ENCODE data around the gene EBLN1.

EBLN1 gene
- long read RNA-seq: 0 reads

DNA sequence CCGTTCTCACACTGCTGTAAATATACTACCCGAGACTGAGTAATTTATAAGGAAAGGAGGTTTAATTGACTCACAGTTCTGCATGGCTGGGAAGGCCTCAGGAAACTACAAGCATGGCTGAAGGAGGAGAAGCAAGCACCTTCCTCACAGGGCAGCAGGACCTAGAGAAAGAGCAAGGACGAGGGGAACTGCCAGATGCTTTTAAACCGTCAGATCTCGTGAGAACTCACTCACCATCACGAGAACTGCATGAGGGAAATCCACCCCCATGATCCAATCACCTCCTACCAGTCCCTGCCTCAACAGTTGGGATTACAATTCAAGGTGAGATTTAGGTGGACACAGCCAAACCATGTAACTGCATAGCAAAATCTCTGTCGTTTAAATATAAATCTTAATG lies at the start of gene EBLN1:
Gene EBLN1, minus strand, starts transcription at position 174 of the 400 bp plus-strand sequence. CDS start 8,032 bp downstream, outside the sequence.
- Histone ChIP-seq H3K27ac (replicated peaks) (no peak within 1 kb of the TSS), H3K27me3 (ENCODE audit: insufficient read depth, poor library complexity, severe bottlenecking) (no peaks in the 10 kb centered on the region), H3K4me3 (replicated peaks; ENCODE audit: insufficient read depth, low read length) (no peak within 1 kb of the TSS)
- no peak for DNase-seq (ENCODE audit: low read depth in 1 of 2, low spot score in 1 of 2)
- no peak for TF ChIP-seq GABPA (IDR thresholded peaks at IDR 0.05; ENCODE audit: low read depth)

DNA sequence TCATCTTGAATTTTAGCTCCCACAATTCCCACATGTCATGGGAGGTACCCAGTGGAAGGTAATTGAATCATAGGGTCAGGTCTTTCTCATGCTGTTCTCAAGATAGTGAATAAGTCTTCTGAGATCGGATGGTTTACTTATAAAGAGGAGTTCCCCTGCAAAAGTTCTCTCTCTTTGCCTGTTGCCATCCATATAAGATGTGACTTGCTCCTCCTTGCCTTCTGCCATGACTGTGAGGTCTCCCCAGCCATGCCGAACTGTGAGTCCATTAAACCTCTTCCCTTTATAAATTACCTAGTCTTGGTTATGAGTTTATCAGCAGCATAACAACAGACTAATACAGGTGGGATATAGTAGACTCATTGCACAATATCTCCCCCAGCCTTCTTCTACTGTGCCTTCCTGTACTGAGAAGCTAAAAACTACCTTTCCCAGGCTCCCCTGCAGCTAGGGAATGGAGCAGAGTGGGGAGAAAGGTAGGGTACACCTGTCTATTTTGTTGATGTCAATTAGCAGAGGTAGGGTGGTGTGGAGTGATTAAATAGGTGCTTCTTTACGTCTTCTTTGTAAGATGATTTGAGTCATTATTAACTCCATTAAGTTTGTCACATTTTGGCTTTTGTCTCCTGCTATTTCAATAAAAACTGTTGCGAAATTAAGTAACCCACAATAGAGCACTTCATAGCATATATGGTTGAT lies 48.2 kb upstream of the EBLN1 start:
- TF ChIP-seq, protein P1, sequence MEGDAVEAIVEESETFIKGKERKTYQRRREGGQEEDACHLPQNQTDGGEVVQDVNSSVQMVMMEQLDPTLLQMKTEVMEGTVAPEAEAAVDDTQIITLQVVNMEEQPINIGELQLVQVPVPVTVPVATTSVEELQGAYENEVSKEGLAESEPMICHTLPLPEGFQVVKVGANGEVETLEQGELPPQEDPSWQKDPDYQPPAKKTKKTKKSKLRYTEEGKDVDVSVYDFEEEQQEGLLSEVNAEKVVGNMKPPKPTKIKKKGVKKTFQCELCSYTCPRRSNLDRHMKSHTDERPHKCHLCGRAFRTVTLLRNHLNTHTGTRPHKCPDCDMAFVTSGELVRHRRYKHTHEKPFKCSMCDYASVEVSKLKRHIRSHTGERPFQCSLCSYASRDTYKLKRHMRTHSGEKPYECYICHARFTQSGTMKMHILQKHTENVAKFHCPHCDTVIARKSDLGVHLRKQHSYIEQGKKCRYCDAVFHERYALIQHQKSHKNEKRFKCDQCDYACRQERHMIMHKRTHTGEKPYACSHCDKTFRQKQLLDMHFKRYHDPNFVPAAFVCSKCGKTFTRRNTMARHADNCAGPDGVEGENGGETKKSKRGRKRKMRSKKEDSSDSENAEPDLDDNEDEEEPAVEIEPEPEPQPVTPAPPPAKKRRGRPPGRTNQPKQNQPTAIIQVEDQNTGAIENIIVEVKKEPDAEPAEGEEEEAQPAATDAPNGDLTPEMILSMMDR (IDR thresholded peaks at IDR 0.05; ENCODE audit: insufficient read depth, low read length): no peak
- TF ChIP-seq POLR2AphosphoS5 (IDR thresholded peaks at IDR 0.05; ENCODE audit: low read depth): no peak
- TF ChIP-seq SPI1 (IDR thresholded peaks at IDR 0.05; ENCODE audit: borderline replicate concordance, low read depth): no peak
- TF ChIP-seq, protein P2, sequence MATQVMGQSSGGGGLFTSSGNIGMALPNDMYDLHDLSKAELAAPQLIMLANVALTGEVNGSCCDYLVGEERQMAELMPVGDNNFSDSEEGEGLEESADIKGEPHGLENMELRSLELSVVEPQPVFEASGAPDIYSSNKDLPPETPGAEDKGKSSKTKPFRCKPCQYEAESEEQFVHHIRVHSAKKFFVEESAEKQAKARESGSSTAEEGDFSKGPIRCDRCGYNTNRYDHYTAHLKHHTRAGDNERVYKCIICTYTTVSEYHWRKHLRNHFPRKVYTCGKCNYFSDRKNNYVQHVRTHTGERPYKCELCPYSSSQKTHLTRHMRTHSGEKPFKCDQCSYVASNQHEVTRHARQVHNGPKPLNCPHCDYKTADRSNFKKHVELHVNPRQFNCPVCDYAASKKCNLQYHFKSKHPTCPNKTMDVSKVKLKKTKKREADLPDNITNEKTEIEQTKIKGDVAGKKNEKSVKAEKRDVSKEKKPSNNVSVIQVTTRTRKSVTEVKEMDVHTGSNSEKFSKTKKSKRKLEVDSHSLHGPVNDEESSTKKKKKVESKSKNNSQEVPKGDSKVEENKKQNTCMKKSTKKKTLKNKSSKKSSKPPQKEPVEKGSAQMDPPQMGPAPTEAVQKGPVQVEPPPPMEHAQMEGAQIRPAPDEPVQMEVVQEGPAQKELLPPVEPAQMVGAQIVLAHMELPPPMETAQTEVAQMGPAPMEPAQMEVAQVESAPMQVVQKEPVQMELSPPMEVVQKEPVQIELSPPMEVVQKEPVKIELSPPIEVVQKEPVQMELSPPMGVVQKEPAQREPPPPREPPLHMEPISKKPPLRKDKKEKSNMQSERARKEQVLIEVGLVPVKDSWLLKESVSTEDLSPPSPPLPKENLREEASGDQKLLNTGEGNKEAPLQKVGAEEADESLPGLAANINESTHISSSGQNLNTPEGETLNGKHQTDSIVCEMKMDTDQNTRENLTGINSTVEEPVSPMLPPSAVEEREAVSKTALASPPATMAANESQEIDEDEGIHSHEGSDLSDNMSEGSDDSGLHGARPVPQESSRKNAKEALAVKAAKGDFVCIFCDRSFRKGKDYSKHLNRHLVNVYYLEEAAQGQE (IDR thresholded peaks at IDR 0.05; ENCODE audit: insufficient replicate concordance, low read depth): no peak
- TF ChIP-seq GABPA (IDR thresholded peaks at IDR 0.05; ENCODE audit: low read depth): no peak
- Histone ChIP-seq H3K27me3 (ENCODE audit: insufficient read depth, poor library complexity, severe bottlenecking) (no peaks in the 10 kb centered on the region), H3K27ac (replicated peaks) (no peak overlapping the region), H3K4me3 (replicated peaks; ENCODE audit: insufficient read depth, low read length) (no peak overlapping the region)
- no peak for DNase-seq (ENCODE audit: low read depth in 1 of 2, low spot score in 1 of 2)

DNA sequence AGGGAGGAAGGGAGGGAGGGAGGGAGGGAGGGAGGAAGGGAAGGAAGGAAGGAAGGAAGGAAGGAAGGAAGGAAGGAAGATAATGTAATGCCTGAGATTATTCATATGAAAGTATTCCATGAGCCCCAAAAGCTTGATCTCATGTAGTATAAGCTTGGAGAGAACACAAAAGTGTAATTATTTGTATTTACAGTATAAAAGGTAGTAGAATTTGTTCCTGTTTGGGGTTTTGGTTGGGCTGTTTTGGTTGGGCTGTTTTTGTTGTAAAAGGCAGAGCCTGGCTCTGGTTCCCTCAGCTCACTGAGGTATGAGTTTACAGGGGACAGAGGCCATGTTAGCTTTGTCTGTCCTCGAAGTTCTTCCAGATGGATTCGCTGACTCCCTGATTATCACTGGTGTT lies 45.3 kb upstream of the EBLN1 start:
- H3K4me3 ChIP-seq (replicated peaks; ENCODE audit: insufficient read depth, low read length): no peak overlapping the region
- no peak overlapping the region for H3K27ac ChIP-seq (replicated peaks)
- no peaks in the 10 kb centered on the region for H3K27me3 ChIP-seq (ENCODE audit: insufficient read depth, poor library complexity, severe bottlenecking)
- TF ChIP-seq GABPA (IDR thresholded peaks at IDR 0.05; ENCODE audit: low read depth): no peak
- TF ChIP-seq, protein P2 (IDR thresholded peaks at IDR 0.05; ENCODE audit: insufficient replicate concordance, low read depth): no peak
- no peak for TF ChIP-seq POLR2AphosphoS5 (IDR thresholded peaks at IDR 0.05; ENCODE audit: low read depth)
- no peak for DNase-seq (ENCODE audit: low read depth in 1 of 2, low spot score in 1 of 2)

DNA sequence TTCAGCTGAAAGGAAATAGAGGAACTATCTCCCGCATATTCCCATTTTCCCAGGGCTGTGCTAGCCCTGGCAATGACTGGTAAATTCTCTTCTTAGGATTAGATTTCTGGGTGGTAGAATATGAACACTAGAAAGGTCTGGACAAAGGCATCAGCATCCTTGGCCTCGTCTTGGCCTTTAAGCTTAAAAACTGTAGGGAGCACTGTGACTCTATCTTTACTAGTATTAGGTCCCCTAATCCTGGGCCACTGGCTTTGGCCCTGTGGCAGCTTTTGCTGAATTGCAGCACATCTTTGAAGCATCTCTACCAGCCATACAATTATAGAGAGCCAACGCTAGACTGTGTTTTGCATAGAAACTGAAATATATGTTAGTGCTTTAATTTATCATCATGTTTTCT lies 41.5 kb upstream of the EBLN1 start:
- DNase-seq (ENCODE audit: low read depth in 1 of 2, low spot score in 1 of 2): no peak
- no peaks in the 10 kb centered on the region for H3K27me3 ChIP-seq (ENCODE audit: insufficient read depth, poor library complexity, severe bottlenecking)
- H3K27ac ChIP-seq (replicated peaks): no peak overlapping the region
- TF ChIP-seq POLR2AphosphoS5 (IDR thresholded peaks at IDR 0.05; ENCODE audit: low read depth) (no peak), GABPA (IDR thresholded peaks at IDR 0.05; ENCODE audit: low read depth) (no peak)
- no peak overlapping the region for H3K4me3 ChIP-seq (replicated peaks; ENCODE audit: insufficient read depth, low read length)

DNA sequence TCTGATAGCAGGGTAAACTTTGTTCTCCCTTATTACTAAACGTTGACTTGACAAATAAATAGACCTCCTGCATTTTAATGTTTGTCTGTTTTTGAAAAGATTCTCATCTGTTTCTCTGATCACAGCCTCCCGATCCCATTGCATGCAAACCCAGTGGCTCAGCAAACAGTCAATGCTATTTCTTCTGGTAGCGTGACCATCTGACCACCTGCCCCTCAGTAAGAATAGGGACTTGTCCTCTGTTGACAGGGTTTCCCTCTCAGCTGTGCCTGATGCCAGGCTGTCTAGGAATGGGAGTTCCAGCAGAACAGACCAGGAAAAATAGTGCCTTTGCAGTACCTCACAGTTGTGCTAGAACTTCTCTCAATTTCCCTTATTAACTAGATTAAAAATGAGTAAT lies 40.7 kb upstream of the EBLN1 start:
- Histone ChIP-seq H3K27me3 (ENCODE audit: insufficient read depth, poor library complexity, severe bottlenecking) (no peaks in the 10 kb centered on the region), H3K27ac (replicated peaks) (no peak overlapping the region), H3K4me3 (replicated peaks; ENCODE audit: insufficient read depth, low read length) (no peak overlapping the region)
- no peak for DNase-seq (ENCODE audit: low read depth in 1 of 2, low spot score in 1 of 2)
- no peak for TF ChIP-seq SPI1 (IDR thresholded peaks at IDR 0.05; ENCODE audit: borderline replicate concordance, low read depth)
- no peak for TF ChIP-seq POLR2AphosphoS5 (IDR thresholded peaks at IDR 0.05; ENCODE audit: low read depth)
- no peak for TF ChIP-seq GABPA (IDR thresholded peaks at IDR 0.05; ENCODE audit: low read depth)
- TF ChIP-seq, protein P1 (IDR thresholded peaks at IDR 0.05; ENCODE audit: insufficient read depth, low read length): no peak
- TF ChIP-seq, protein P2 (IDR thresholded peaks at IDR 0.05; ENCODE audit: insufficient replicate concordance, low read depth): no peak
